ENCODE results near the gene PRICKLE2.

- no peak for TF ChIP-seq CTCF (conservative IDR thresholded peaks at IDR 0.05; ENCODE audit: low read depth, low read length)
- no peak for TF ChIP-seq EZH2 (IDR thresholded peaks at IDR 0.05; ENCODE audit: borderline replicate concordance, low read depth, low read length, poor library complexity, severe bottlenecking)
These were observed 140.6 kb downstream of the PRICKLE2 start for GRCh38 chr3:64084640-64085039.

Data from A673 (cell line).